ENCODE measurements around the gene TMEM126B. TPM values are rescaled to one million over a fixed set of nuclear protein-coding genes. Genes with fewer than 3 reads are reported as not detected.
A peak's percentile ranks its signal among the peaks of the same experiment; 100 is the strongest.

TMEM126B gene
- total RNA-seq, 3 donors from 2014 or later (not counting 1 experiment from before 2014, with no cell fraction given) = 29.4 to 38.6 (median 31.2) TPM

- Mint-ChIP-seq H3K36me3 (peaks cover 18% of the 10 kb centered on the region), H3K27ac (no peak overlapping the region), H3K4me3 (no peak overlapping the region), H3K4me1 (no peaks in the 10 kb centered on the region), H3K27me3 (ENCODE audit: low read depth in 2 of 2) (peaks cover 14 to 30% of the 10 kb centered on the region in 2 donors), H3K9me3 (peaks cover 2 to 6% of the 10 kb centered on the region in 2 donors)
- 87% methylated on average over 4 of the region's 4 CpGs for WGBS (ENCODE audit: insufficient coverage)
- peaks cover 2% of the 10 kb centered on the region for H3K27me3 ChIP-seq (ENCODE audit: control insufficient read depth, insufficient read depth, low read length)
- TF ChIP-seq, protein P1, sequence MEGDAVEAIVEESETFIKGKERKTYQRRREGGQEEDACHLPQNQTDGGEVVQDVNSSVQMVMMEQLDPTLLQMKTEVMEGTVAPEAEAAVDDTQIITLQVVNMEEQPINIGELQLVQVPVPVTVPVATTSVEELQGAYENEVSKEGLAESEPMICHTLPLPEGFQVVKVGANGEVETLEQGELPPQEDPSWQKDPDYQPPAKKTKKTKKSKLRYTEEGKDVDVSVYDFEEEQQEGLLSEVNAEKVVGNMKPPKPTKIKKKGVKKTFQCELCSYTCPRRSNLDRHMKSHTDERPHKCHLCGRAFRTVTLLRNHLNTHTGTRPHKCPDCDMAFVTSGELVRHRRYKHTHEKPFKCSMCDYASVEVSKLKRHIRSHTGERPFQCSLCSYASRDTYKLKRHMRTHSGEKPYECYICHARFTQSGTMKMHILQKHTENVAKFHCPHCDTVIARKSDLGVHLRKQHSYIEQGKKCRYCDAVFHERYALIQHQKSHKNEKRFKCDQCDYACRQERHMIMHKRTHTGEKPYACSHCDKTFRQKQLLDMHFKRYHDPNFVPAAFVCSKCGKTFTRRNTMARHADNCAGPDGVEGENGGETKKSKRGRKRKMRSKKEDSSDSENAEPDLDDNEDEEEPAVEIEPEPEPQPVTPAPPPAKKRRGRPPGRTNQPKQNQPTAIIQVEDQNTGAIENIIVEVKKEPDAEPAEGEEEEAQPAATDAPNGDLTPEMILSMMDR (IDR thresholded peaks at IDR 0.05) = no peak
- no peaks in the 10 kb centered on the region for H3K9me3 ChIP-seq (ENCODE audit: control insufficient read depth, insufficient read depth, low read length)
- ATAC-seq (no peak), DNase-seq (no peak)
- H3K36me3 ChIP-seq (ENCODE audit: control insufficient read depth, insufficient read depth, low read length) = no peaks in the 10 kb centered on the region
- no peak overlapping the region for H3K4me3 ChIP-seq (ENCODE audit: low read length)
- no peaks in the 10 kb centered on the region for H3K4me1 ChIP-seq (ENCODE audit: control insufficient read depth, insufficient read depth, low read length)
- intact Hi-C loops (cut with micrococcal nuclease) = loop anchor here (10.0 kb wide), 2 partner anchors 264 to 454 kb away; partner anchors contain the start of gene CCDC83
- no peak overlapping the region for H3K27ac ChIP-seq (ENCODE audit: low read length)
Measured at GRCh38 chr11:85590848-85591483, 37.4 kb upstream of the TMEM126B start.

DNA sequence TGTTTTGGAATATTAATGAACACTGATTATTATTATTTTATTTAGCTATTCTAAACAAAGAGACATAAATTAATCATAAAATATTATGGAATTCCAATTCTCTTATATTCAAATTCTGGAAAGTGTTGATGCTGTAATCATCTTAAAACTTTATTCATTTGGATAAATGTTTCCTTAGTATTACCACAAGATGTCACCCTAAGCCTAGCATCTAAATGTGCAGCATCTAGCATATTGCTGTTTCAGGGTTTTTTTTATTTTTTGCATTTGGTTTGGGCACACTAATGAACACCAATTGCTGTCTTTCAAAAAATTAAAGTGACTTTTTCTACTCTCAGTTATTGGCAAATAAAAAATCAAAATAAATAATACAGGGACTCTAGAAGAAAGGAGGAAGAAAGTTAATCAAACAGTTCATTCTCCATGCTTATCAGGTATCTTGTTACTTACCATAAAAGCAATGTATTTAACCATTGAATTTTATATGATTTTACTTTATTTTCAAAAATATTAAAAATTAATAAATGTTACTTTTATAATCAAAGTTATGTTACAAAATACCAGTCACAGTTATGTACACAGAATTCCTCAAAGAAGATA lies 33.0 kb upstream of the TMEM126B start:
- DNase-seq (peak in 1 of 2 donors; percentile 75), ATAC-seq (peak; percentile 61 to 75 (median 68))
- H3K36me3 ChIP-seq (ENCODE audit: control insufficient read depth, insufficient read depth, low read length) = no peaks in the 10 kb centered on the region
- H3K36me3 Mint-ChIP-seq = no peaks in the 10 kb centered on the region
- H3K4me3 ChIP-seq (ENCODE audit: low read length) = no peak overlapping the region
- no peaks in the 10 kb centered on the region for H3K4me1 ChIP-seq (ENCODE audit: control insufficient read depth, insufficient read depth, low read length)
- no peaks in the 10 kb centered on the region for H3K9me3 Mint-ChIP-seq
- H3K27me3 Mint-ChIP-seq (ENCODE audit: low read depth in 2 of 2) = peaks cover 0 to 5% of the 10 kb centered on the region in 2 donors
- TF ChIP-seq, protein P1 (IDR thresholded peaks at IDR 0.05) = peak; percentile 77
- intact Hi-C loops (cut with micrococcal nuclease) = loop anchor here (1.0 to 10.0 kb wide), 4 partner anchors 259 to 697 kb away; partner anchors contain the start of gene CCDC83
- H3K27me3 ChIP-seq (ENCODE audit: control insufficient read depth, insufficient read depth, low read length) = no peaks in the 10 kb centered on the region
- no peak overlapping the region for H3K27ac Mint-ChIP-seq
- no peak overlapping the region for H3K4me3 Mint-ChIP-seq
- no peaks in the 10 kb centered on the region for H3K9me3 ChIP-seq (ENCODE audit: control insufficient read depth, insufficient read depth, low read length)
- H3K4me1 Mint-ChIP-seq = no peaks in the 10 kb centered on the region
- H3K27ac ChIP-seq (ENCODE audit: low read length) = no peak overlapping the region

GRCh38 chr11:85596886-85597285 lies 31.5 kb upstream of the TMEM126B start:
- no peak overlapping the region for H3K27ac Mint-ChIP-seq
- Histone ChIP-seq H3K4me3 (ENCODE audit: low read length) (no peak overlapping the region), H3K27ac (ENCODE audit: low read length) (no peak overlapping the region), H3K27me3 (ENCODE audit: control insufficient read depth, insufficient read depth, low read length) (no peaks in the 10 kb centered on the region), H3K4me1 (ENCODE audit: control insufficient read depth, insufficient read depth, low read length) (no peaks in the 10 kb centered on the region), H3K9me3 (ENCODE audit: control insufficient read depth, insufficient read depth, low read length) (no peaks in the 10 kb centered on the region), H3K36me3 (ENCODE audit: control insufficient read depth, insufficient read depth, low read length) (no peaks in the 10 kb centered on the region)
- ATAC-seq = no peak
- intact Hi-C loops (cut with micrococcal nuclease) = loop anchor here (5.0 to 10.0 kb wide), 3 partner anchors 258 to 620 kb away; partner anchors contain the start of gene CCDC83
- no peak overlapping the region for H3K4me3 Mint-ChIP-seq
- H3K27me3 Mint-ChIP-seq (ENCODE audit: low read depth in 2 of 2) = peaks cover 0 to 5% of the 10 kb centered on the region in 2 donors
- H3K4me1 Mint-ChIP-seq = no peaks in the 10 kb centered on the region
- TF ChIP-seq, protein P1 (IDR thresholded peaks at IDR 0.05) = no peak
- H3K9me3 Mint-ChIP-seq = no peaks in the 10 kb centered on the region
- no peaks in the 10 kb centered on the region for H3K36me3 Mint-ChIP-seq
- no peak for DNase-seq
- 60% methylated on average over 1 of the region's 2 CpGs for WGBS (ENCODE audit: insufficient coverage)

Data from natural killer cell (primary cell).